GM19395 (cell line): ENCODE data around the gene TXNL4A.

Experiments used
- ATAC-seq: cut with Tn5 transposase; IDR thresholded peaks from one replicate; pipeline ENCODE4 v1.9.1; 2021; ENCODE audit warnings: mild to moderate bottlenecking, moderate library complexity; ENCODE audit not compliant: unreplicated experiment

The TXNL4A gene

GRCh38 chr18:79937103-79937860, 51.1 kb downstream of the TXNL4A start:
- ATAC-seq, result no peak

GRCh38 chr18:79936641-79937040, 51.7 kb downstream of the TXNL4A start:
- no peak for ATAC-seq

GRCh38 chr18:79935925-79936324, 52.4 kb downstream of the TXNL4A start:
- no peak for ATAC-seq

- ATAC-seq, result no peak
These were observed 52.9 kb downstream of the TXNL4A start for GRCh38 chr18:79935499-79935898.

- ATAC-seq, result no peak
These were observed 53.3 kb downstream of the TXNL4A start for GRCh38 chr18:79935098-79935480.

- no peak for ATAC-seq
These were observed 53.9 kb downstream of the TXNL4A start for GRCh38 chr18:79934311-79935097.

- ATAC-seq, result no peak
These were observed 54.6 kb downstream of the TXNL4A start for GRCh38 chr18:79933765-79934164.

GRCh38 chr18:79932907-79933306, 55.5 kb downstream of the TXNL4A start:
- ATAC-seq, result no peak

GRCh38 chr18:79931475-79931874, 56.9 kb downstream of the TXNL4A start:
- ATAC-seq, result no peak

- no peak for ATAC-seq
These were observed 58.2 kb downstream of the TXNL4A start for GRCh38 chr18:79930020-79930642.

GRCh38 chr18:79928563-79928960, 59.8 kb downstream of the TXNL4A start:
- ATAC-seq, result no peak

GRCh38 chr18:79927607-79928562, 60.5 kb downstream of the TXNL4A start:
- ATAC-seq, result no peak

- no peak for ATAC-seq
These were observed 61.4 kb downstream of the TXNL4A start for GRCh38 chr18:79926715-79927606.

GRCh38 chr18:79926306-79926705, 62.1 kb downstream of the TXNL4A start:
- ATAC-seq, result no peak

GRCh38 chr18:79924814-79925731, 63.3 kb downstream of the TXNL4A start:
- ATAC-seq, result no peak

- ATAC-seq, result no peak
These were observed 64.3 kb downstream of the TXNL4A start for GRCh38 chr18:79923896-79924585.

- no peak for ATAC-seq
These were observed 65.4 kb downstream of the TXNL4A start for GRCh38 chr18:79922971-79923411.
